WERI-Rb-1 (cell line): ENCODE measurements around the gene ILKAP.

ENCODE experiments used
- DNase-seq: peaks from one replicate; pipeline ENCODE4 v3.0.0-alpha.2; 2020
- H3K27ac ChIP-seq: fragments of 250-450 bp; sonication (Bioruptor Pico); 2 replicates; pipeline ENCODE4 v1.5.1; 2020; ENCODE audit warnings: mild to moderate bottlenecking, moderate library complexity
- H3K27me3 ChIP-seq: fragments of 250-450 bp; sonication (Bioruptor Pico); 2 replicates; pipeline ENCODE4 v1.5.1; 2021; ENCODE audit warnings: mild to moderate bottlenecking, low read depth, moderate library complexity; ENCODE audit not compliant: insufficient read depth, severe bottlenecking
- H3K36me3 ChIP-seq: fragments of 250-450 bp; sonication (Bioruptor Pico); 2 replicates; pipeline ENCODE4 v1.5.1; 2020; ENCODE audit warnings: mild to moderate bottlenecking, moderate library complexity
- H3K4me3 ChIP-seq: 2 replicates; pipeline ENCODE4 v1.5.1; 2011; ENCODE audit warnings: low read depth, mild to moderate bottlenecking, control low read depth, low read length
- H3K9me3 ChIP-seq: fragments of 250-450 bp; sonication (Bioruptor Pico); 2 replicates; pipeline ENCODE4 v1.5.1; 2021; ENCODE audit warnings: mild to moderate bottlenecking, moderate library complexity; ENCODE audit not compliant: severe bottlenecking
- CTCF ChIP-seq: IDR thresholded peaks from 2 replicates; pipeline ENCODE4 v1.5.1; 2011; ENCODE audit warnings: low read depth, mild to moderate bottlenecking, control low read depth, inconsistent platforms, low read length

ILKAP gene

DNA sequence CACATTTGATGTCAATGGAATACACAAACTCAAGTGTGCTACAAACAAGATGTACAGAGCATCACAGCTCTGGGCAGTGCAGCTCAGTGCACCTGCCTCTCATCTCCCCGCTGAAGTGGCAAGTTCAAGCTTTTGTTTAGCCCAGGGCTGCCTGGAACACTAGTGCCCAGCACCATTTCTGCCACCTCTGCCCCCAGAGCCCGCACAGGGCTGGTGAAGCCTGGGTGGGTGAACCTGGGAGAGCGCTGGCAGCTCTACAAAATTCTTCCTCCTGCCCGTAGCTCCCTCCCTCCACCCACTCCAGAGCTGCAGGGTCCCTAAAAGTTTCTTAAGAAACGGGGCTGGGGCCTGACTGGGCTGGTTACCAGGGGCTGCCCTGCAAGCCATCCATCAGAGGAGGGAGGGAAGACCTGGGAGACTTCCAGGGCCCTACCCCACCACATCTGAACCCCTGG, 34.8 kb upstream of the ILKAP start:
- DNase-seq, result no peak
- peak overlapping the region; percentile 79 for H3K4me3 ChIP-seq
- H3K36me3 ChIP-seq, result peaks cover 20% of the 10 kb centered on the region
- H3K27me3 ChIP-seq, result no peaks in the 10 kb centered on the region
- peak overlapping the region; percentile 100 for H3K27ac ChIP-seq
- no peaks in the 10 kb centered on the region for H3K9me3 ChIP-seq
- no peak for TF ChIP-seq CTCF

DNA sequence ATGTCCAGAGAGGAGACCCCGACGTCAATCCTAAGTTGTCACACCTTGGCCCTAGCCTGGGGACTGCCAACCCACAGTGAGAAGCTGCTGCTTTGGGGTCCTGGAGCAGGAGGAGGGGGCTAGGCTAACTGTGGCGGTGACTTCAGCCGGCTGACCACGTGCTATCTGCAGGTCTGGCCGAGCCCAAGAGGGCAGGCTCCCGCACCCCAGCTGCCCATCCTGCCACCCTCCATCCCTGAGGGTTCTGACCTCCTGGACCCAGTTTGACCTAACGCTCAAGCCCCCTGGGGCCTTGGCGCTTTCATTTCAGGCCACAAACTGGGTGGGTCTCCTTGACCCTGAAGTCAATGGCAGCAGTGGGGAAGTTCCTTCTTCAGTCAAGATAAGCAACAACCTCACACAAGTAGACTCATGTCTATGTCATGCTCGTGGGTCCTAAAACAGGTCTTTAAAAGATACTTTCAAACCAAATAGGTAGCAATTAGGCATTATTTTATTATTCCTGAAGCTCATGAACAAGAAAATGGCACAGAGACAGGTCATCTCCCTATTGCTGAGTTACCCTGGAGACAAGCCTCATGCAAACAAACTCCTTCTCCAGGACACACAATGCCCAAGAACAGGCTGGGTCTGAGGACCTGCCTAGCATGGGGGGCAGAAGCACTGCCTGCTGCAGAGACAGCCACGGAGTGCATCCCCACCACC, 34.1 kb upstream of the ILKAP start:
- Histone ChIP-seq H3K27me3 (no peaks in the 10 kb centered on the region), H3K36me3 (peaks cover 20% of the 10 kb centered on the region), H3K4me3 (peak overlapping the region; percentile 79), H3K9me3 (no peaks in the 10 kb centered on the region), H3K27ac (peak overlapping the region; percentile 15)
- no peak for TF ChIP-seq CTCF
- no peak for DNase-seq

GRCh38 chr2:238236571-238236970, 33.1 kb upstream of the ILKAP start:
- DNase-seq, result no peak
- Histone ChIP-seq H3K27me3 (no peaks in the 10 kb centered on the region), H3K9me3 (no peaks in the 10 kb centered on the region), H3K36me3 (peaks cover 20% of the 10 kb centered on the region), H3K4me3 (no peak overlapping the region), H3K27ac (peak overlapping the region; percentile 50)
- no peak for TF ChIP-seq CTCF

GRCh38 chr2:238235856-238236255, 32.4 kb upstream of the ILKAP start:
- Histone ChIP-seq H3K9me3 (no peaks in the 10 kb centered on the region), H3K4me3 (no peak overlapping the region), H3K27me3 (no peaks in the 10 kb centered on the region), H3K36me3 (peaks cover 20% of the 10 kb centered on the region), H3K27ac (peak overlapping the region; percentile 50)
- no peak for DNase-seq
- TF ChIP-seq CTCF, result no peak

- Histone ChIP-seq H3K27me3 (no peaks in the 10 kb centered on the region), H3K9me3 (no peaks in the 10 kb centered on the region)
- DNase-seq, result peak; percentile 76
Measured at GRCh38 chr2:238235331-238235732, 31.8 kb upstream of the ILKAP start.

More at GRCh38 chr2:238235331-238235732, 31.8 kb upstream of the ILKAP start:
- Histone ChIP-seq H3K36me3 (peaks cover 20% of the 10 kb centered on the region), H3K4me3 (no peak overlapping the region), H3K27ac (peak overlapping the region; percentile 50)
- TF ChIP-seq CTCF, result no peak
